GM23248 (cell line): ENCODE measurements around the gene RIOK3.

ENCODE experiments used
- EZH2 ChIP-seq: fragments of 200-600 bp; sonication (generic); IDR thresholded peaks from 2 replicates; pipeline ENCODE4 v1.6.1; 2018; ENCODE audit warnings: antibody characterized with exemption, mild to moderate bottlenecking; ENCODE audit not compliant: insufficient read depth, poor library complexity, severe bottlenecking
- EZH2phosphoT487 ChIP-seq: fragments of 200-600 bp; sonication (generic); IDR thresholded peaks from 2 replicates; pipeline ENCODE4 v1.6.1; 2018; ENCODE audit warnings: antibody characterized with exemption, moderate library complexity, mild to moderate bottlenecking, low read depth; ENCODE audit not compliant: insufficient read depth

DNA sequence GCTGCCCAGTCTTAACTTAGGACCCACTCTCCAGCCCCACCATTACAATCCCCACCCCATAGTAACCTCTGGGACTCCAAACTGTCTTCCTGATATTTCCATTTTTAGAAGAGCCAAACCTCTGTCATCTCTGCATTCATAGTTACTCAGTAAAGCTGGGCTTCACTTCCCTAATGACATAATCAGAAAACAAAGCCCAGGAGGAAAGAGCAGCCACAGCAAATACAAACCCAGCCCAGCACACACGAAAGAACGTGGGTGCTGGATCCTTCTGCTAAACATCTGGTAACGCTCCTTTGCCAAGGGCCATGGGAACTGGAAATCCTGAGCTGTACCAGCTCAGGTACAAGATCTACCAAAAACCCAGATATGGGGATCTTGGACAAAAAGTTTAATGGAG, 36.8 kb upstream of the RIOK3 start:
- TF ChIP-seq EZH2phosphoT487 (no peak), EZH2 (no peak)
